Endometrium (tissue), 2 donors: ENCODE data around the gene RNF113B.

Experiments
- FAIRE-seq: peaks from 2 replicates; lab custom pipeline; 2012; peaks lifted over from hg19 to GRCh38; lab: Jason Lieb, UNC
- donor health status: control.
- donor health status: control.

The RNF113B gene

GRCh38 chr13:98173431-98174152 lies 3.5 kb downstream of the RNF113B start:
- peak; percentile 18 for FAIRE-seq

- FAIRE-seq, result no peak
These were observed 4.3 kb downstream of the RNF113B start for GRCh38 chr13:98172590-98173422.

GRCh38 chr13:98171900-98172589 lies 5.0 kb downstream of the RNF113B start:
- no peak for FAIRE-seq

DNA sequence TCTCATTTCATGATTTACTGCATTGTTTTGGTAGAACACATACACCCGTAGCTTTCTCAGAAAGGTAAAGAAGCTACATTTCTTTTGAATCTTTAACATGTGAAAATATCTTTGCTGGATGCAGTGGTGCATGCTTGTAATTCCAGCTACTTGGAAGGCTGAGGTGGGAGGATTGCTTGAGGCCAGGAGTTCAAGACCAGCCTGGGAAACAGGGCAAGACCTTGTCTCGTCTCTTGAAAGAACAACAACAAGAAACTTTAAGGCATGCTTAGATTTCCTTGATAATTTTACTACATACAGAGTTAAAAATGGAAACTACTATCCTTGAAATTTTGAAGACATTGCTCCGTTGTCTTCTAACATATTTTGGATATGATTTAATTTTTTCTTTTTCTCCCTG lies 7.7 kb downstream of the RNF113B start:
- FAIRE-seq, result peak; percentile 12

DNA sequence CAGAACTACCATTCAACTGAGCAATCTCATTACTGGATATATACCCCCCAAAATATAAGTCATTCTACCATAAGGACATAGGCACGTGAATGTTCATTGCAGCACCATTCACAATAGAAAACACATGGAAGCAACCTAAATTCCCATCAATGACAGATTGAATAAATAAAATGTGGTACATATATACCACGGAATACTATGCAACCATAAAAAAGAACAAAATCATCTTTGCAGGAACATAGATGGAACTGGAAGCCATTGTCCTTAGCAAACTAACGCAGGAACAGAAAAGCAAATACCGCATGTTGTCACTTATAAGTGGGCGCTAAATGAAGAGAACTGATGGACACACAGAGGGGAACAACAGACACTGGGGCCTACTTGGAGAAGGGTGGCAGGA lies 14.1 kb downstream of the RNF113B start:
- FAIRE-seq, result no peak

DNA sequence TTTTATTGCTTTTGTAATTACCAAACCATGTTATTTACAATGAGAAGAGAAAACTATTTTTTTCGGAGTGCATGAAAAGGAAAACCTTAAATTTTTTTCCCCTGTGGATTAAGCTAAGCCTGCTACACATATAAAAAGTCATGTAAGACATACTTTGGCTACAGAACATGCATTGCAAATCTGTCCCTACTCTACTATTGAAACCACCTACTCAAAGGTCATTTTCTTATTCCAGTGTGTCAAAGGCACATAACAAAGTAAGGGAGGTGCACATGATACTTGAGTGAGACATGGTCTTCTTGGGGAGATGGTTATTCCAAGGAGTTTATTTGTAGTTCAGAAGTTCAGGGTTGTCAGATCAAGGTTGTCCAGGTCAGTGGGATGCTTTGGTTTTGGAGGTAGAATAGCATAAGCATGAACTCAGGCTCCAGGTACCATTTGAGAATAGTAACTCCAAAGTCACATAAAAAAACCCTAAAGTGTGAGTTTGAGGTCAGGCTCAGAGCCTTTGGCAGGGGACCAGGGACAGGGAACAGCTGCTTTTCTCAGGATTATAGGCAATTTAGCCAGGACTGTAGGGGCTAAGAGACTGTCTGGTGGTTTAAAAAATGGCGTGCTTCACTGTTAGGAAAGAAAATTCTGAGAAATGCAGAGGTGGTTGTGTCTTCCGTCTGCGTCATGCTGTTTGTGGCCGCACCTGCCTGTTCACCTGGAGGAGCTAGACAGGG lies 18.7 kb downstream of the RNF113B start:
- no peak for FAIRE-seq

DNA sequence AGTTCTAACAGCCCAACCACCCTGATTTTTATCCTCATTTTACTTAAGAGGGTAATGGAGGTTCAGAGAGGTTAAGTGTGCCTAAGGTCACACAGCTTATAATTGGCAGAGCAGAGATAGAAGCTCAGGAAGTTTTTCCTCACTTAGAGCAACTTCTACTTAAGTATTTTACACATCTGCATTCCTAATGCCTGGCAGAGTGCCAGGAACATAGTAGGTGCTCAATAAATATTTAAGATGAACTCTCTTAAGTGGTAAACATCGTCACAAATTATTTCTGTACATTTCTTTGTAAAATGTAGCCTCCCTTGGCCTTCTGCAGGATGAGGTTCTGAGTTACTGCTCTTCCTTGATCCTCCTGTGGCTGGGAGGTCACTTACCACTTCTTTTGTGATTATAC lies 19.5 kb downstream of the RNF113B start:
- no peak for FAIRE-seq

DNA sequence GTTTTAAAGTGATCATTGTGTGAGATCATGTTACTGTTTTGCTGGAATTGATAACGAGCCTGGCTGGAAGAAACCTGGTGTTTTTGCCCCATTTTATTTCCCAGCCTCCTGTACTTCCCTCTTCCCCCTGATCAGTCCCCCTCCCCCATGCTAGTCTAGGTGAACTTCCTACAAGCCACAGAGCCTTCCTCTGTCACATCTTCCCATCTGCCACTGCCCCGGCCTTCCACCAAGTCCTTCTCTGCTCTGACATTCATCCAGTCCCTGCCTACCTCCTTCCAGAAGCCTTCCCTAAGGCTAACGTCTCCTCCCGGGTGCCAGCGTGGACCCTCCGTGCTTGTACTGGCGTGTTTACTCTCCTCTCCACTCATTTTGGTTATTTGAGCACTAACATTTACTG lies 19.9 kb downstream of the RNF113B start:
- FAIRE-seq, result no peak

DNA sequence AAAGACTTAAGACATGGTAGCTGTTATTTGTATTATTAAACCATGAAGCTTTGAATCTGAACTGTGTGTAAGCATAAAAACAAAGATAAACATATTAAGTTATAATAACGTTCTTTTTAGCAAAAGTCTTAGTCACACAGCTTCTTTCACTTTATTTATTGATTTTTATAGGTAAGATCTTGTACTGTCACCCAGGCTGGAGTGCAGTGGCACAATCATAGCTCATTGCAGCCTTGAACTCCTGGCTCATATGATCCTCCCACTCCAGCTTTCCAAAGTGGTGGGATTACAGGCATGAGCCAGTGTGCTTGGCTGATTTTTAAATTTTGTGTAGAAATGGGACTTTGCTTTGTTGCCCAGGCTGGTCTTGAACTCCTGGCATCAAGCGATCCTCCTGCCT lies 20.8 kb downstream of the RNF113B start:
- FAIRE-seq, result no peak

- no peak for FAIRE-seq
These were observed 21.5 kb downstream of the RNF113B start for GRCh38 chr13:98155475-98156109.

DNA sequence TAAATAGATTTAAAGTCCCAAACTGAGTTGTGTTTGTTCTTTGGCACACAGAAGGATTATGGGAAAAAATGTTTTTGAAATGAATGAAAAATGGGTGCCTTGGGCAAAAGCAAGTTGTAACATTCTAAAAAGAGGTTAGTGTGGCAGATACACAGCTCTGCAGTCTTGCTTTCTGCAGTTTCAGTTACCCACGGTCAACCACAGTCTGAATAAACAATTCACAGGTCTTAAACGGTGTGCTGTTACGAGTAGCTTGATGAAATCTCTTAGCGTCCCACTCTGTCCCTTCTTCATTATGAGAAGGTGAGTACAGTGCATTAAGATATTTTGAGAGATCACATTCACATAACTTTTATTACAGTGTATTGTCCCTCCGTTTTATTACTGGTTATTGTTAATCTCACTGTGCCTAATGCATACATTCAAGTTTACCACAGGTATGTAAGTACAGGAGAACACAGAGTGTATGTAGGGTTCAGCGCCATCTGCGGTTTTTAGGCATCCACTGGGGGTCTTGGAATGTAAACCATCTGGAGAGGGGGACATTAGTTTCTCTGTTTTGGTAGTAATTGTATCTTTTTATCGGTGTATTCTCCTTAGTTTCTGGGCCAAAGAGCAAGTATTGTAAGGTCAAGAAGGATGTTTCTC lies 26.1 kb downstream of the RNF113B start:
- FAIRE-seq, result no peak

- peak; percentile 77 for FAIRE-seq
These were observed 29.5 kb downstream of the RNF113B start for GRCh38 chr13:98147521-98147920.

DNA sequence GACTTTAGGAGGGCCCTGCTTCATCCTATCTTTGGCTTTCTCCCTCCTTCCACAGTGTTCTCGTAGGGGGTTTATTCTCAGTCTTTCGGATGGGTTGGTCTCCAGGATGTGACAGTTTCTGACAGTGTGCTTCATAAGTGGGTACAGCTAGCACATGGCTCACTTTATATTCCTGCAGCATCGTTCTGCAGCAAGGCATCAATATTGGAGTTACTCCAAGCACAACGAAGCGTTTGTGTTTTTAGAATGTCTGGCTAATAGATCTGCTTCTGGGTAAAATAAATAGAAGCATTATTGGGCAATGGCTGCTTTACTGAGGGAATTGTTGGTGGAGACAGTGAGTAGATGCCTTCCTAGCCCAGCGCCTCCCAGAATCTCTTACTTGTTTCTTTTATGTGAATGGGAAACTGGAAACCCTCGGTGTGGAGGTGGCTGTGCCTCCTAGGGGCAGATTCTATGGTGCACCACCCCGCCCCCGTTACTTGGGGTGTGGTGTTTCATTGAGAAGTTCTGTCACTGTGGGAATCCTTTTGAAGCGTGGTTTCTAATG lies 32.2 kb downstream of the RNF113B start:
- FAIRE-seq, result no peak

GRCh38 chr13:98144027-98144741 lies 32.9 kb downstream of the RNF113B start:
- FAIRE-seq, result peak; percentile 18

- no peak for FAIRE-seq
These were observed 33.5 kb downstream of the RNF113B start for GRCh38 chr13:98143601-98144026.

DNA sequence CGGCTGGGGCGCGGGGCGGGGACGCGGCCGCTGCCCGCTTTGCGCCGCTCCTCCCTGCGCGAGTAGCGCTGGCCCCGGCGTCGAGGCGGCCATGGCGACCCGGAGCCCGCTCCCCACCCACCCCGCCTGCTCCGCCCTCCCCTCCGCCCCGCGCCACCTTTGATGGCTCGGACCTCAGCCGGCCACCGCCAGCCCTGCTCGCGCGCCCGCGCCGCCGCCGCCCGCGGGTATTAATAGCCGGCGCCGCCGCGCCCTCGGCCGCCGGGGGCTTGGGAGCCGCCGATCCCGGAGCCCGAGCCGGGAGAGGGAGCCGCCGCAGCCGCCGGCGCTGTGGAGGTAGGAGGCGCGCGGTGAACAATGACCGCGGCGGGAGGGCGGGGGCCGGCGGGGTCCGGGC lies 33.9 kb downstream of the RNF113B start:
- no peak for FAIRE-seq

- no peak for FAIRE-seq
These were observed 34.5 kb downstream of the RNF113B start, which contains the start of gene FARP1 for GRCh38 chr13:98142380-98143156. Gene FARP1, plus strand, starts transcription at chr13:98143094. Its CDS starts 70,149 bp downstream, at chr13:98213243.

DNA sequence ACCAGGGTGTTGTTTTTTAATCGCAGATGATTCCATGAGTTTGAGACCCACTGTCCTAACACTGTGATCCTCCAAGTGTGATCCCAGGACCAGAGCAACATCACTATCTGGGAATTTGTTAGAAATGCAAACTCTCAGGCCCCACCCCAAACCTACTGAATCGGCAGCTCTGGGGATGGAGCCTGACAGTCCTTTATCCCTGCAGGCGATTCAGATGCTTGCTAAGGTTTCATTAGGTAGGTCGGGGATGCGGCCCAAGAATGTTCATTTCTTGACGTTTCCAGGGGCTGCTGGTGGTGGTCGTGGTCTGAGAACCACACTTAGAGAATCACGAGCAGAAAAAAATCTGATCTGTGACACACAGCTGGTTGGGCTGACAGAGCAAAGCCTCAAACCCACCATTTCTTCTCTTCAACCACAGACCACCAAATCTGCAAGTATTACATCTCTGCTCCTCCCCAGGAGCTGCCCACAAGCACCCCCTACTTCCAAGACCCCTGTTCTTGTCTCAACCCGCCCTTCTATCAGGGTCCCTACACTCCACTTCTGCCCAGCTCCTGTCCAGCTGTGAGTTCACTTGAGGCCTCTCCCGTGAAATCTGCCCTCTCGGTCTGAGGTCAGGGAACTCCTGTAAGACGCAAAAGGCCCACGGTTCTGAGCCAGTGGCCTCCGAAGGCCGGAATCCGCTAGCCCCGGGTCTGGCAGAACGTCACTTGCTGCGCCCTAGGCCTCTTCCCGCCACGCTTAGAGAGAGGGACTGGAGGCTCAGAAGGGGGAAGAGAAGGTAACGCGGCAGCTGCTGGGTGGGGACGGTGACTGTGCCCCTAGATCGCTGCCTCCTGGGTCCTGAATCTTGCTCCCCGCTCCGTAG lies 35.3 kb downstream of the RNF113B start:
- FAIRE-seq, result no peak
